Stimulated activated CD8-positive, alpha-beta memory T cell treated with anti-CD3 and anti-CD28 coated beads, Interleukin-4, amount 100 ng/mL, for 1 hour (primary cell): Measurements from ENCODE around the gene PCBD1.
"Not testable (repeated sequence)": the region's sequence is repeated elsewhere in the genome, so short reads cannot be mapped to it uniquely, and the experiment has no call there.

Experiments
- DNase-seq, 2 donors: peaks; one replicate each; pipeline ENCODE4 v3.0.0-alpha.2; 2020; ENCODE audit warnings: low read depth in 2 of 2, low spot score in 1 of 2

Gene PCBD1

DNA sequence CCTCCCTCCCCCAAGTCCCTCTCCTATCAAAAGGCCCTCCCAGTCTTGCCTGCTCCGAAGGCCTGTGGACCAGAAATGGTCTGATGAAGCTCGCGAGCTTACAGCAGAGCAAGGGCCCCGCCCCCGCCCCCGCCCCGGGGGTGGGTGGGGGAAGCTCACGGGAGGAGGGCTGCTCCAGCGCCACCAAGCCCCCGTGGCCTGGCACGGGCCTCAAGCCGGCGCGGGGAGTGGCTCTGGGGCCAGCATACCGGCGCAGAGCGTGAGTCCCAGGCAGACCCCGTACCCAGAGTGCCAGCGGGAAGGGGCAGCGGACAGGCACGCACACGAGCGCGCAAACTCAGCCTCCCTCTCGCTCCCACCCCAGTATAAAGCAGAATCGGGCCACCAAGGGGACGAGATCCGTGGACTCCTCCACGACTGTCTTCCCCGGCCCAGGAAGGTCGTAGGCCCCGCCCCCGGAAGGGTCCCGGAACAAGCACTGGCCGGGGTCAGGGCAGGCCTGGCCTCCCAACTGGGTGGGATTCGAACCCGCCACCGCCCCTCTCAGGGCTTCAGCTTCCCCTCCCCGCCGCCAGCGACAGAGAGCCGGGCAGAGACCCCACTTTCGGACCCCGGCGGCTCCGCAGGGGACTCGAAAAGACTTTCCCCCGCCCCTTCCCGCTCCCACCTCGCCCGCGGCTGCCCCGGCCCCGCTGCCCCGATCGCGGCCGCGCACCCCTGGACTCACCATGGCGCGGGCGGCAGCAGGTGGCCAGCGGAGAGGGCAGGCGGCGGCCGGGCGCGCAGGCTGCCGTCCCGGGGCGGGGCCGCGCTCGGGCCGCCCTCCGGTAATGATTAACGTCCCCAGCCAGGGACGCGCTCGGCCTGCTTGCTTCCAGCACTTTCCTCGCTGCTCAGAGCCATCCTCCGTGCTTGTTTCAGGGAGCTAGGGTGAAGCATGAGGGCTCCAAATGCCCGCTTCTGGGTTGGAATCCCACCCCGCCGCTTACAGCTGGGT is at the start of gene PCBD1:
PCBD1 (minus strand) TSS at position 762 of the 997 bp plus-strand sequence; CDS start at position 730, 32 bp downstream.
- DNase-seq, result peak; percentile 23 to 33

DNA sequence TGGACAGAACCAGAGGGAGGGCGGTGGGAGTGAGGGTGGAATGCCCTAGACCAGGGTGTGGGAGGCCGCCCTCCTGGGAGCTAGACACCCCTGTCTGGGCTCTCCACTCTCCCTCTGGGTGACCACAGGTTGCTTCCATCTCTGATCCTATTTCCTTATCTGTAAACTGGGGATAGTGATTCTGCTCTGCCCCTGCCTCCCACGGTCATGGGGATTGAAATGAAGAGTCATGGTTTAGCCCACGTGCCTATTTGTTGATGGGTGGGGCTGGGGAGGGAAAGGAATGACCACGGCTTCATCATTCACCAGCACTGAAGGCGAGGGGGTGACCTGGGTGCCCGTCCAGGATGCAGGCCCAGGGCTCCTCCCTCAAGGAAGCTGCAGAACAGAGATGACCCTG is 49.3 kb upstream of the PCBD1 start:
- DNase-seq, result no peak

DNA sequence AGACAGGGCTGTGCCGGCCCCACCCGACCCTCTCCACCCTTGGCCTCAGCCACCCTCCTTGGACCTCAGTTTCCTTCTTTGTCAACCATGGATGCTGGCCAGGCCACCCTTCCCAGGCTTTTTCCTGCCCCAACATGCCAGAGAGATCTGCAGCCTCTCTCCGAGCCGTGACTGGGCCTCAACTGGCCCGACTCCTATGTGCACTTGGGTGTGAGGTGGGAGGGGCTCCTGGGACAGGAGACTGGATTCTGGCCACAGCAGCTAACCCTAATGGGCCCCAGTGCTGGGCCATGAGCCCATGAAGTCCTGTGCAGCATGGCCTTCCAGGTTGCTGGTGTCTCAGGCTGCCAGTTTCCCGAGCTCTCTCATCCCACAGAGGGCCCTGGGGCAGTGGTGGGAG is 47.7 kb upstream of the PCBD1 start:
- no peak for DNase-seq

DNA sequence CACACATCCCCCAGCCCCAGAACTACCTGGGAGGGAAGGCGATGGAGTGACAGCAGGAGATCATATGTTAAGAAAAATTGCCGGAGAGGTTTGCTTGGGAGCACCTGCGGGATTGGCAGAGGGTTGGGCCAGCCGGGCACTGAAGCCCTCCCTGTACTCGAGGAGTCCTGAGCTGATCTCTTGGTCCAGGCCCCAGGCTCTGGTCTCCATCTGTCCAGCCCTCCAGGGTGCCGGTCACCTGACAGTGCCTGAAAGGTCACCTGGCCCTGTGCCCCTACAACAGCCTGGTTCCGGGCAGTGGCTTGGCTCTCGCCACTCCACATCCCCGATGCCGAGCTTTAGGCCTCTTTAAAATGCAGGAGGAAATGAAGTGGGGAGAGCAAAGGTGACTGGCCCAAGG is 47.3 kb upstream of the PCBD1 start:
- DNase-seq, result no peak

DNA sequence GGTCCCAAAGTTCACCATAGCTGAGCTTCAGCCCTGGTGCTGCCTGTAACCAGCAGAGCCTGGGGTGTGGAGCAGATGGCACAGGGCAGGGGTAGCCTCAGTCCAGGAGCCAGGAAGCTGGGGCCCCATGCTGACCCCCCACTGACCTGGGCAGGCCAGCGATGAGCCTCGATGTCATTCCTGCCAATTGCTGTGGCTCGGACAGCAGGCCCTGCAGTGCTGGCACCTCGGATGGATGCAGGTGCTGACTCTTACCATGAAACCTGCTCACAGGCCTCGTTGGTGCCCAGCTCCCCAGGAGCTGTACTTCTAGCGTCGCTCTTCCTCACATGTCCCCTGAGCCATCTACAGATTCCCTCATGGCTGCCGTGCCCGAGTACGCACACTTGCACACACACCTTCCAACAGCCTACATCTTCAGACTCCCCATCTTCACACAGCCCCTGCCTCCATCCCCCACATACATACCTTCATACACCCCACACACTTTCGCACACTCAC is 46.8 kb upstream of the PCBD1 start:
- no peak for DNase-seq

DNA sequence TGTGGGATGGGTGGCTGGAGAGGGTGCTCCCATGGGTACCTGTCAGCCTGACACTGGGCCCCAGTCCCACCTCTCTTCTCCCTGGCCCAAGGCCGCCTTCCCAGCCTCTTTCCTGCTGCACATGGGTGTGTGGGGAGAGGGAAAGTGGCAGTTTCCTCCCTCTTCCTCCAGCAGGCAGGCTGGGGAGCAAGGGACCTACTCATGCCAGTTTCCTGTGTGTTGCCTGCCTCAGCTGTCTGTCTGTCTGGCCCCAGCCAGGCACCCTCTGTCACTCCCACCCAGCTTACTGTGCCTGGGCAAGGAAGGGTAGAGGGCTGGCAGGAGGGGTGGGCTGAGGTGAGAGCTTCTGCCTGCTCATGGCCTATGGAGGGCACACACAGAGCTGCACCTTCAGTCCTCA is 46.3 kb upstream of the PCBD1 start:
- no peak for DNase-seq

DNA sequence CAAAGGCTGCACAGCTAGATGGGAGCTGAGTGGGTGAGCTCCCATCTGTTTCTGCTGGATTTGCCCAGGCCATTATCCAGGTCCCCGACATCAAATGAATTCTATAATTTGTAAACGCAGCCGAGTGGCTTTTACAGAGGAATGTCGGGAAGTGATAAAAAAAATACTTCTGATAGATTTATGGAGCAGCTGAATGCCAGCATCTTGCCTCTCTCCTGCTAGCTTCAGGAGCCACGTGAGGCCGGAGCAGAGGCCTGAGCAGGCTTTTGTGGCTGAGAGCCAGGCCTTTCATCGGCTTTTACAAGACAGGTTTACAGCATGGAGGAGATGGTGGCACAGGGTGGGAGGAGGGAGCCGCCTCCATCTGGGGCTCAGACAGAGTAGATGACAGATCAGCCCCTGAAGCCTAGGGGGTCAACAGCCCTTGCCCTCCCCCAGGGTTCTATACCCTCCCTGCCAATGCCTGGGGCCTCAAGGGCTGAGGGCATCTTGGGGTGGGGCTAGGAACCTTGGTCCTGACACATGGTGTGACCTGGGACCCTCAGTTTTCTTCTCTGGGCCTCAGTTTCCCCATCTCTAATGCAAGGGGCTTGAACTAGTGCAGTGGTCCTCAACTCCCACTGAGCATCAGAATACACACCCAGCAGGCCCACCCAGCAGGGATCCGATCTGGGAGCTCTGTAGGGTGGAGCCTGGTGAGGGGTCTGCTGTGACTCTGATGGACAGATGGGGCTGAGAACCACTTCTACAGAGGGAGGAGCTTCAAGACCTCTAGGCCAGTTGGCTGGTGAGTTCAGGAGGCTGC is 44.2 kb upstream of the PCBD1 start:
- DNase-seq, result no peak

DNA sequence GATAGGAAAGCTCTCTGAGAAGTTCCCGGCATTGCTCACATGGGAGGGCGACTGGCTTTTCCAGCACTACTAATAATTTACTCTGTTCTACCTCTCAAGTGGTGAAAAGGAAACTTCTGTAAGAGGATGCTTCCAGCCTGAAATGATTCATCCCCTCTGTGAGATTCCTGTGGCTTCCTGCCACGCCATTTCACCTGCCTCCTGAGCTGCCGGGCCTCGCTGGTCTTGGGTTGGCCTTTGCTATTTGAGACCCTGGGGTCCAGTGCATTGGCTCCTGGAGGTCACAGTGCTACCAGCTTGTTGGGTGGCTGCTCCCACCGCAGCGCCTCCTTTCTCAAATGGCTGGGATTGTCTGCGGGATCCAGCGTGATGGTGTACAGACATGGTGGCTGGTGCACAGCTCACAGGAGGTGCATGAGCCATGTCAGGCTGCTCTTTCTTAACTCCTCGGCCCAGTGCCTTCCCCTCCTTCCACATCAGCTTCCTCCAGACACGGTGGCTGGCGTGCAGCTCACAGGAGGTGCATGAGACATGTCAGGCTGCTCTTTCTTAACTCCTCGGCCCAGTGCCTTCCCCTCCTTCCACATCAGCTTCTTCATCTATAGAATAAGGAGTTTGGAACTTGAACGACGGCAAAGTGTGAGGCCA is 42.9 kb upstream of the PCBD1 start:
- DNase-seq, result no peak

DNA sequence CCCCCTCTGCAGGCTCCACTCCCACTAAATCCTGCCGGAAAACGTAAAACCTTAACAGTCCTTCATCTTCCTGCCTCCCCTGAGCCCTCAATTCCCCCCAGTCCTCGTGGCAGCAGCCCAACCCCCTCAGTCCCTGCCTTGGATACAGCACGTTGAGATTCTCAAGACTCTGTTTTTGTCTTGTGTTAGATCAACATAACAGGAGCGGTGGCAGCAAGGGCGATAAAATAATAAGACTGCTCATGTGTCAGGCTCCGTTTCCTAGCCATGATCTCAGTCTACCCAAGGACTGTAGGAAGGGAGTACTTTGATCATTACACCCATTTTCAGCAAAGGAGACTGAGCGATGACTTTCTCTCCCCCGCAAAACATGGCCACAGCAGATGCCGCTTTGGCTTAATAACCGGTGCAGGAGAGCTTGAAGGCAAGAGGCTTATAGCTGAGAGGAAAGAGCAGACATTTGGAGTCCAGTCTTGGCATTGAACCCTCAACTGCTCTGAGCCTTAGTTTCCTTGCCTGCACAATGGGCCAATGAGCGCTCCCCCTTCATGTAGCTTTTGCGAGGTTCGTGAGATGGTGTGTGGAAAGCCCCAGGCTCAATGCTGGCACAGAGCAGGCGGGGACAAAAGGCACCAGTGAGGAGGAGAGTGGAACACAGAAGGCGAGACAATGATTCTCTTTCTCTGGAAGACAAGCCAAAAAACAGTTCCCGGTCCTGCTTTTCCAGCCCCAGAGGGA is 42.1 kb upstream of the PCBD1 start:
- DNase-seq, result no peak

DNA sequence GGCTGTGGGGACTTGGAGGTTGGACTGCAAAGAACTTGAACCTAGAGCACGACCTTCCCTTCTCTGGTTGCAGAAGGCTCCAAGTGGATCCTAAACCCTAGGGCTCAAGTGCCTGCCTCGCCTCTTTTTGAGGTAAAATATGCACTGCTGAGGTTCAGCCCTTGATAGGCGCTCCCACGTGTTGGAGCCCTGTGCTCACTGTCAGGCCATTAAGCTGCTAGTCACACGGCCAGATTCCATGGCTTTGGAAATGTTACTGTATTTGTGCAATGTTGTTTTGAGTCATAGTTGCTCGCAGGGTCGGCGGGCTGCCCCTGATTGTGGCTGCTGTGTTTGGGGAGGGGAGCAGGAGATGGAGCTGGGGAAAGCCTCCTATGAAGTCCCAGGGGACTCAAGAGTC is 39.8 kb upstream of the PCBD1 start:
- DNase-seq, result no peak

DNA sequence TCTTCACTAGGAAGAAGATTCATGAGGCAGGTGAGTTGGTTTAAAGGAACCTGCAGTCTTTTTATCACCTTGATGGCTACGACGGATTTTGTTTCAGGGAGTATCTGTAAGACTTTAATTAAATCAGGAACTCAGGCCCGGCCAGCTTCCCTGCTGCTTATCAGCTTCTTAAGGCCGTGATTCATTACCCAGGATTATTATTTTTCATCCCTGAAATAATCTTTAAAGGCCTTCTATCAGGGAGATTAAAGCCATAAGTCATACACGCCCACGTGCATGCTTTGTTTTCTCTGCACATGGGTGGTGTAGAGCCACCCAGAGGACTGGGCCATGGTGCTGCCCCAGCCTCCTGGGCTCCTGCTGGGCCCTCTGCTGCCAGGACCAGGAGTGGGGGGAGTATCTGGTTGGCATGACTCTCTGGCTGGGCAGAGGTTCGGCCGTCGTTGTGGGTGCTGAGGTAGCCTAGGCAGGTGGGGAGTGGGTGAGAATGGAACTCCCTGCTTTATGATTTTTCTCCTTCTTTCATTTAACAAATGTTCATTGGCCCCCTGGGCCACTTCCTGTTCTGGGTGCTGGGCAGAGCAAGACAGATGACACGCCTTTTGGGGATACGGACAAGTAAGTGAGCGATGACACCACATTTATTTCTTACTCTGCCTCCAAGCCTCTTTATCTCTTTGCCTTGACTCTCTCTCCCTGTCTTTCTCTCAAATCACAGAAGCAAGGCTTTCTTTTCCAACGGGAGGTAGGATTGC is 39.0 kb upstream of the PCBD1 start:
- DNase-seq, result no peak

DNA sequence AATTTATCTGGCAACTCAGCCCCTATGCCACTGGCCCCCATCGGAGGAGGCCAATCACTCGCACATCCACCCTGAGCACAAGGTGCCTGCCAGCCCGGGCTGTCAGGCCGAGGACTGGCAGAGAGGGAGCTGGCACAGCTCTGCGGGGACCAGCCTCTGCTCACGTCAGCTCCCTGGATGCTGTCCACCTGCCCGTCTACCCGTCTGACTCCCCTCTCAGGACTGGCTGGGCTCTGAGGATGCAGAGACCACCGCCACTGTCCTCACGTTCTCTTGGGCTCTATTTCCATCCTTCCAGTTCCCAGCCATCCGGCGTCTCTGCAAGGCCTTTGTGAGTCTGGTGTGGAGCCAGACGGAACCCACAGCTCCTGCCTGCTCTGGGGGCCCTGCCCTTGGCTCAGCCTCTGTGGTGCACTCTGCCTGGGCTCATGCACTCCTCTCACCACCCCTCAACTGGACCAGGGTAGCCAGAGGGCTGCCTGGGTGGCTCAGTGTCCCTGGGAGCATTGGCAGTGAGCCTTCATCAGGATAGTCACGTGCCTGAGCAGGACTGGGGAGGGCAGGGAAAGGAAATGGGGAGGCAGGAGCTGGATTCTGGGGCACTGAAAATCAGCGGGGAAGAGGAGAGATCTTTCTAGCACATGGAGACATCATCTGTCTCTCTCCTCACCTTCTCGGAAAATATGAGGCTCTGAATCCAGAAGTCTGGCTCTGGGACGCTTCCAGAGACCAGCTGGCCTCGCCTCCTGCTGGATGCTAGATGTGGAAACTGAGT is 38.0 kb upstream of the PCBD1 start:
- no peak for DNase-seq

DNA sequence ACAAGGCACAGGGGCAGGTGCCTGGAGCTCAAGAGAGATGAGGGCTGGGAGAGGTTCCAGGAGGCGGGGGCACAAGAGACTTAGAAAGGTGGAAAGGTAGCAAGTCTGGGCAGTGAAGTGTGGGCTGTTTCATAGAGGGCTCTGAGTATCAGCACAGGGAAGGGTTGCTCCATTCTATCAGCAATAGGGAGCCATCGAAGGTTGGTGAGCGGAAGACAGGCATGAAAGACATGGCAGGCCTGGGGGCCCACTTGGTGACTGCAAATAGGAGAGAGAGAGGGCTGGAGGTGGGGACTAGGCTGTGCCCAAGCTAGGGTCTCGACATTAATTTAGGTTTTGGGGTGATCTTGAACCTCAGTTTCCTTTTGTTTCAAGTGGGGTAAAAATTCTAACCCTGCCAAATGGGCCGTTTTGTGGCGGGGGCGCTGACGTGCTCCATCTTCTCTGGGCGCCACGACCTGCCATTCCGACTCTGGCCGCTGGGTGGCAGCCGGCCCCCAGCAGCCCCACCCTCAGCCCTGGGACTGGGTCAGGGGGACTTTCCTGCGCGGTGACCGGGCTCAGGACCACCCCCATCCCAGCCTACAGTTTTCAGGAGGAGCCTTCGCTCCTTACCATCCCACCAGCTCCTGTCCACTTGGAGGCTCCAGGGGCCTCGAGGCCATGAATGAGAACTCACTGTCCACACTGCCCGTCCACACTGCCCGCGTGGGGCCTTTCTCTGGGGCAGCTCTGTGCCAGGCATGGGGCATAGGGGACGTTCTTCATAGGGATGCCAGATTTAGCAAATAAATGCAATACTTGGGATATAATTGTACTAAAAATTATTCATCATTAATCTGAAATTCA is 37.2 kb upstream of the PCBD1 start:
- DNase-seq, result peak; percentile 6 to 19

DNA sequence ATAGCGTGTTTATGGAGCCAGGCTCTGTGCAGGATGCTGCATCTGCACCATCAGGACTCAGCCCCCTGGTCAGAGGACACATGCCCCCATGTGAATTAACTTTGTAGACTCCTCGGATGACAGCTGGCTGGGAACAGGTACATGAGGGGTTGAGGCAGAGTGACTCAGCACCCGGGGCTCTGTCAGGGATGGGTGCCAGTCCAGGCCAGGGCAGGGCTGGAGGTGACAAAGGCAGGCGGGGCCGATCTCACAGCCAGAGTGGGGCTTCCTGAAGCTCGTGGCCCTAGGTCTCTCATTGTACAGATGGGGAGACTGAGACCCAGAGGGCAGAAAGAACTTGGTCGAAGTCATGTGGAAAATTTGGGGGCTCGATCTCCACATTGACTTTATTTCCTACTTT is 35.3 kb upstream of the PCBD1 start:
- DNase-seq, result no peak

DNA sequence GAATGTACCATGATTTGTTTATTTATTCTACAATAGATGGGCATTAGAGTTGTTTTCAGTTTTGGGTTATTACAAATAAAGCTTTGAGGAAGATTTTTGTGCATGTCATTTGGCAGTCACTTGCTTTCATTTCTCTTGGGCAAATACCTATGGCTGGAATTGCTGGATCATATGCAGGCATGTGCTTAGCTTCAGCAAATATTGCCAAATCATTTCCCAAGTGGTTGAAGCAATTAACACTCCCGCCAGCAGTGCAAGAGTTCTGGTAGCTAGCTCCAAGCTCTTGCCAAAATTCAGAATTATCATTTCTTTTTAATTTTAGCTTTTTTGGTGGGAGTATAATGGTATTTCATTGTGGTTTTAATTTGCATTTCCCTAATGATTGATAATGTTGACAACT is 32.9 kb upstream of the PCBD1 start:
- no peak for DNase-seq

DNA sequence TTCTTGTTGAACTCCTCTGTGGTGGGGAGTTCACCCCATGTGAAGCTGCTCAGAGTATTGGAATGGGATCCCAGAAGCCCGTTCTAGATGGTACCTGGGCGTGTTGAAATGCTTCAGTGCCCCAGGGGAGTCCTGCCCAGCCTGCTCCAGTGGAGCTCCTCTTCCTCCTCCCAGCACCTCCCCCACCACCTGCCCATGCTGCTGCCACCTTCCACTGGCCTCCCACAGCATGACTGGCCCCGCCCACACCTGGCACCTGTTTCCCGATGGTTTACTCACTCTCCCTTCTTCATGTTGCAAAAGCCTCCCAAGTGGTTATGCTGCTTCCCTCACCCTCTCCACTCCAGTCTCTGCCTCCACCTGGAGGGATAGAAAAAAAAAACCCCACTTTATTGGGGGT is 32.2 kb upstream of the PCBD1 start:
- DNase-seq, result no peak

DNA sequence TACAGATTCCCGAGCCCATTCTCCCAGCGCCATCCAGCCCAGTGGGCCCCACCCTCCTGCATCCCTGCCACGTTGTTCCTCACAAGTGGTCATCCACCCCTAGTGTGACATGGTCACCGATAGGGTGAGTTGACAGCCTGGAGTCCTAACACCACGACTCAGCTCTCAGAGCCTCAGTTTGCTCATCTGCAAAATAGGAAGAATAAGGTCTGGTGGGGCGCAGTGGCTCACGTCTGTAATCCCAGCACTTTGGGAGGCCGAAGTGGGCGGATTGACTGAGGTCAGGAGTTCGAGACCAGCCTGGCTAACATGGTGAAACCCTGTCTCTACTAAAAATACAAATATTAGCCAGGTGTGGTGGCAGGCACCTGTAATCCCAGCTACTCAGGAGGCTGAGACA is 31.5 kb upstream of the PCBD1 start:
- DNase-seq, result not testable (repeated sequence)

DNA sequence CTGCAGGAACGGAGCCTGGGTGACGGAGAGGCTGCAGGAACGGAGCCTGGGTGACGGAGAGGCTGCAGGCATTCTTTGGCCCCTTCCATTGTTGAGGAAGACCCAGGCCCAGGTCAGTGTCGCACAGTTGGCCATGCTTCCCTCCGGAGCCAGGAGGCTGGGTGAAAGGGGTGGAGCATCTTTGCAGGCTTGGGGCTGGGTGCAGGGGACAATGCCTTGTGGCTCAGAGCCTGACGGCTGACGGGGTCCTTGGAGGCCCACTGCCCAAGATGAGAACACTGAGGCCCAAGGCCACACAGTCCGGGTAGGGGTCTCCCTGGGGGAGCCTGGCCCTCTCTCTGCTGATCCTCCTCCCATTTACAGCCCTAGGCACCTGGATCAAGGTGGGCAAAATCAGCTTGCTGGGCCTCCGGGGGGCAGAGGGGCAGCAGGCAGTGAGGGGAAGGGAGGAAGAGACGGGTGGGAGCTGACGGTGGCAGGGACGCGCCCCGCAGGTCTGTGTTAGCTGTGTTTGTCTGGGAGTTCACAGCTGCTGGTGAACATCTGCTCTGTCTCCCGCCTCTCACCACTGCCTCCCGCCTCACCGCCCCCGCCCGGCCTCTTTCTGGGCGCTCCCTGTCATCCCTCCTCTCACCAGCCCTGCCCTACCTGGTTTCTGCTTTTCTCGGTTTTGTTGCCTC is 30.6 kb upstream of the PCBD1 start:
- no peak for DNase-seq
